ENCODE data around the gene POFUT1.

The POFUT1 gene

GRCh38 chr20:32208499-32209154 is 947 bp downstream of the POFUT1 start:
- no peak for DNase-seq

DNA sequence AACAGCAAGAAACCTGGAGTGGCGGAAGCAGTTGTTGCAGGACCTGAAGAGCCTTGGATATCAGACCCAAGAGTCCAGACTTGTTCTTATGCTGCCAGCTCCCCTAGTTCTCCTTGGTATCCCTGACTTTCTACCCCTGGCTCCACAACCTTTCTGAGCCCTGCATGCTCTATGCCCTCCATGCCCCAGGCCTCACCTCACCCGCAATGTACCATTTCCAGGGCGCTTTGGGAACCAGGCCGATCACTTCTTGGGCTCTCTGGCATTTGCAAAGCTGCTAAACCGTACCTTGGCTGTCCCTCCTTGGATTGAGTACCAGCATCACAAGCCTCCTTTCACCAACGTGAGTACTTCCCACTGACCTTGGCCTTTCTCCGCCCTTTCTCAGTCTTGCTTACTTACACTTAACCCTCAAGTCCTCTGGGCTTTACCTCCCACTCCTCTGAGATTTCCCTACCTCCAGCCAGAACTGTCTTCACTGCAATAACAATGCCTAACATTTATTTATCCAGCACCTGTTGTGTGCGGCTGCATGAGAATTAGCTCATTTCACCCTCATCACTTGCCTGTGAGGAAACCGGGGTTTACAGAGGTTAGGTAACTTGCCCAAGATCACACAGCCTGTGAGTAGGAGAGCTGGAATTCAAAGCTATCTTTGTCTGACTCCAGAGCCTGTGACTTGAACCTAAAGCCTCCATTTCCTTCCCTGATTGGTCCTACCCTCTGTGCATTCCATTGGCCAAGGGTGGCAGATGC is 2.3 kb downstream of the POFUT1 start:
- DNase-seq, result no peak

GRCh38 chr20:32213870-32214269 is 6.2 kb downstream of the POFUT1 start:
- DNase-seq, result no peak

GRCh38 chr20:32215147-32215546 is 7.5 kb downstream of the POFUT1 start:
- no peak for DNase-seq

GRCh38 chr20:32215729-32216128 is 8.0 kb downstream of the POFUT1 start:
- no peak for DNase-seq

DNA sequence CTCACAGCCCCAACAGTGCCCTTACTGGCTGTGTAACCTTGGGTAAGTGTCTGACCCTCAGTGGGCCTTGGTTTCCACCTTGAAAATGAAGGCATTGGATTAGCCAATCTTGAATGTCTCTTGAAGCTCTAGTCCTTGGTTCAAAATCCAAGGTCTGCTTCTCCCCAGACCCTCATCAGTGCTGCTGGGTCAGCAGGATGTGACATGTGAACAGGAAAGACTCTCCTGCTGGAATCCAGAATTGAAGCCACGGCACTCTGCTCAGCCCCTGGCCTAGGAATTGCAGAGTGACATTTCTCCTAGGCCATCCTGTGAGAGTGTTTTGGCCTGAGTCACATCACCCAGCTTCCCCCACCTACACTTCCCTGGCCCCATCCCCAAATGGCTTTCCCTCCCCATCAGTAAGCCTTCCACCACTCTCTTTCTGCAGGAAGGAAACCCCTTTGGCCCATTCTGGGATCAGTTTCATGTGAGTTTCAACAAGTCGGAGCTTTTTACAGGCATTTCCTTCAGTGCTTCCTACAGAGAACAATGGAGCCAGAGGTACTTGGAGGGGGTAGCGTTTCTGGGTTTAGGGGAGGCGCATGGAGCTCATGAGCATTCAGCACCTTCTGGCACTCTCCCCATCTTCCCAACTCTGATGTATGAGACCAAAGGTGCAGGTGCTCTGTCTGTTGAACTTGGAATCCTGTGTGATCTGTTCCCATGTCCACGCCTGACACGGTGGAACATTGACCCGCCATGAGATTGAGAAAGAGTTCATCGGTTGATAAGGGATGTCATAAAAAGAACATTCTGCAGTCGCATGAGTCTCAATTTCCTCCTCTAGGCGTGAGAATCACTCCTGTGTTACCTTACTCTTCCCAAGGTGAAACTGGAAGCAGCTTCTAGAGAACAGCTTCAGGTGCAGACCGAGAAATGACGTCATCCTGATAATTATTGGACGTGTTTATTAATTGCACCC is 8.8 kb downstream of the POFUT1 start:
- no peak for DNase-seq

GRCh38 chr20:32218156-32218900 is 10.6 kb downstream of the POFUT1 start:
- DNase-seq, result no peak

DNA sequence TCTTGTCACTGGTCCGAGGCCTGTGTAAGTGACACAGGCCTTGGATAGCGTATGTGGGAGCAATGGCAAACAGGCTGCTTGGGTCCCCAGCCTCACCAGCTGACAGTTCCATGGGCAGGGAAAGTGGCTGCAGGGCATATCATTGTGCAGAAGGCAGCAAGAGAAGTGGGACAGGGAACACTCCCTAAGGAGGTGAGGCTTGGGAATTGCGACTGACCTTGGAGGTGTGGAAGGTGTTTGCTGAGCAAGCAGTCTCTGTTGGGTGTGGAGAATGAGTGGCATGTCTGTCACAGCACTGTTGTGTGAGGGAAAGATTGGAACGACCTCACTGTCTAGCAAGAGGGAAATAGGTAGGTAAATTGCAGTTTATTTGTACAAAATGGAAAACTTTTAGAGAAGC is 16.8 kb downstream of the POFUT1 start:
- no peak for DNase-seq

DNA sequence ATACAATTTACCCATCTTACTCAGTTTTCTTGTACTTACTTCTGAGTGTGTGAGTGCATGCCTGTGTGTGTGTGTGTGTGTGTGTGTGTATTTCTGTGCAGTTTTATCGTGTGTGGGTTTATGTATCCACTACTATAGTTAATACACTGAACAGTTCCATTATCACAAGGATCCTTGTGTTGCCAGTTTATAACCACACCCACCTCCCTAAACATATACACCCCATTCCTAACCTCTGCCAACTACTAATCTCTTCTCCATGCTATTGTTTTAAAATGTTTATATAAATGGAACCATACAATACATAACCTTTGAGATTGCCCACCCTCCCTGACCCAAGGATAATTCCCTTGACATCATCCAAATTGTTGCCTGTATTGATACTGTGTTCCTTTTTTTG is 18.7 kb downstream of the POFUT1 start:
- no peak for DNase-seq

GRCh38 chr20:32227306-32227705 is 19.6 kb downstream of the POFUT1 start:
- DNase-seq, result no peak

DNA sequence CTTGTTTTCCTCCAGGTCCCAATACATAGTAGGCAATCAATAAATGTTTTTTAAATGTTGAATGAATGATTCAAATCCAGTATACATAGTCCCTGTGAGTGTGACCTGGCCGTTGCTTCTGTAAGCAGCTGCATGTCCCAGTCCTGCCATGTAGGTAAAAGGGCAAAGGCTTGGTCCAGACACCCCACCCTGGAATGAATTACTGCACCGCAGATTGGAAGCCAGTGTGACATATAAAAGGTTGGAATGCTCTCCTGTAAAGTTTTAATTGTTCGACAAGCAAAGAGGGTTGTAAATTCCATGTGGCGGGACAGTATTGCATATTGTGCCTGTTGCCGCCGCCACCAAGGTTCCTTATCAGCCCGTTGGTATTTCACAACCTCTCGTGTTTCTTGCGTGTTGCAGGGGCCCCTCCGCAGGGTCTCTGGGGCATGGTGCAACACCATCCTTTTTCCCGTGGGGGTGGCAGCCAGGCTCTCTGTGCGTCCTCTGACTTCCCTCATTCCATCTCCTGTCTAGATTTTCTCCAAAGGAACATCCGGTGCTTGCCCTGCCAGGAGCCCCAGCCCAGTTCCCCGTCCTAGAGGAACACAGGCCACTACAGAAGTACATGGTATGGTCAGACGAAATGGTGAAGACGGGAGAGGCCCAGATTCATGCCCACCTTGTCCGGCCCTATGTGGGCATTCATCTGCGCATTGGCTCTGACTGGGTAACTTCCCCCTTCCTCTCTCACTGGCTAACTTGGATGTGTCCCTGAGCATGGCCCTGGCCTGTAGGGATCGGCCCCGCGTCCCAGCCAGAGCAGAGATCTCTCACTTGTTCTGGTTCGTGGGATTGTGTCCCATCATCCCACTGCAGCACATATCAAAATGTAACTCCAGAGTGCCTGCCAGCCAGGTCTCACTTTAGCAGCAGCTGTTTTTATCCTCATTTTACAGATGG is 20.3 kb downstream of the POFUT1 start:
- no peak for DNase-seq

DNA sequence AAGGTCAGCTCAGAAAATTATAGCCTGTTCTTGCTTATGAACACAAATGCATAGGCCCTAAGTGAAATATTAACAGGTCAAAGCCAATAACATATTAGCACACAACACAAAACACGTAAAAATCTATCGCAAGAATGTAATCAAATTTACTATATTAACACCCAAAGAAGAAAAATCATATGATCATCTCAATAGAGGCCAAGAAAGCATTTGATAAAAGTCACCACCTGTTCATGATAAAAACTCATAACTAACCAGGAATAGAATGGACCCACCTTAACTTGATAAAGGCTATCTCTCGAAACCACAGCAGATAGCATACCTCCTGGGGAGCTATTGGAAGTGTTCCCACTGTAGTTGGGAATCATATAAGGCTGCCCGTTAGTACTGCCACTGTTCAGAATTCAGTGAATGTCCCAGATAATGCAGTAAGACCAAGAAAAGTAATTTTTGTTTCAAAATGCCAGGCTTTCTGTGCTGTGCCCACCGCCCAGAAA is 21.6 kb downstream of the POFUT1 start:
- no peak for DNase-seq

- DNase-seq, result no peak
Observed at GRCh38 chr20:32230707-32231106, 23.0 kb downstream of the POFUT1 start.

DNA sequence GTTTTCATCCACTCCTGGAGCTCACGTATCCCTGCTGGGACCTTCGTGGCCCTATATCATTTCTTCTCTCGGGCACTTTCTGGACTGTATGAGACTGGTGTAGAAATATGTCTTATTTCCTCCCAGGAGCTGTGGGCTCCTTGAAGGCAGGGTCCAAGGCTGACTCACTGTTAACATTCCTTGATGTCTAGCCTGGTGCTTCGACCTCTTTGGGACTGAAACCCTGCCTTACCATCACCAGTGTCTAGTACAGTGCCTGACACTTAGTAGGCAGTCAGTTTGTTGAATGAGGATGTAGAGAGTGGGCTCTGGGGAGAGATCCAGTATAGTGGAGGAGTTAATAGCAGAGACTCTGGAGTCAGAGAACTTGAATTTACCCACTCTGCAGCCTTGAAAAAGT is 23.6 kb downstream of the POFUT1 start:
- no peak for DNase-seq

DNA sequence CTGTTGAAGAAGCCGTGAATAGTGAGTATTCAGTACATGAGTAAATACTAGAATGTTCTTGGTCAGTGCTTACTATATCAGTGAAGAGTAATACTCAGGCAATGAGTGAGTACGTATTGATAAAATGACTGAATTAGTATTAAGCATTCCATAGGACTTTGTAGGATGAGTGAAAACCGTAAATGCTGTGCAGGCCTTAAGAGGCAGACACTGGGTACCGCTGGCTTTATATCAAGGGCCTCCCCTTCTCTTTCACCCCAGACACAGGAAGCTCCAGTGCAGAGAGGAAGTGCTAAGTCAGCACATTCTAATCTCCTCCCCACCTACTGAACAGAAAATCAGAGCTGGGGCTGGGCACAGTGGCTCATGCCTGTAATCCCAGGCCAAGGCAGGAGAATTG is 24.2 kb downstream of the POFUT1 start:
- peak; percentile 46 to 66 for DNase-seq

DNA sequence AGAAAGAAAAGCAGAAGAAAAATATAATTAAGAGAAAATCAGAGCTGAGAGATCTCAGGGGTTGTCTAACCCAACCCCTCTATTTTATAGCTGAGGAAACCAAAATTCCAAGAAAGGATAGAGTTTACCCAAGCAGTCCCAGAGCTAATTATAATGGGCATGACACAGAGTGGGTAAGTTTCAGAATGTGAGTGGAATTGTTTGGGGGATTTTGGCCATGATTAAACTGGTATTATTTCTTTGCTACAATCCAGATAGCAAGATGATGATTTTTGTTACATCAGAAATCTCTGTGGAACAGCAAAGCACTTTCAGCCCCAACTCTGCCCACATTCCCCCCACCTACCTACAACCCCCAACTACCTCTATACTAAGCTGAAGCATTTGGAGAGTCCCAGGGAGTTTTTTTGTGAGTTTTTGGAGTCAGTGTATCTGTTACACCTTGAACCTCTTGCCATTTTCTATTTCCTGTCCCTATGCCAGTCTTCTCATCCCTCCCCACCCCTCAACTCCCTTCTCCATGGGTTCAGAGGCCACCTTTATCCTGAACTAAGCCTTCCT is 24.7 kb downstream of the POFUT1 start:
- DNase-seq, result no peak

DNA sequence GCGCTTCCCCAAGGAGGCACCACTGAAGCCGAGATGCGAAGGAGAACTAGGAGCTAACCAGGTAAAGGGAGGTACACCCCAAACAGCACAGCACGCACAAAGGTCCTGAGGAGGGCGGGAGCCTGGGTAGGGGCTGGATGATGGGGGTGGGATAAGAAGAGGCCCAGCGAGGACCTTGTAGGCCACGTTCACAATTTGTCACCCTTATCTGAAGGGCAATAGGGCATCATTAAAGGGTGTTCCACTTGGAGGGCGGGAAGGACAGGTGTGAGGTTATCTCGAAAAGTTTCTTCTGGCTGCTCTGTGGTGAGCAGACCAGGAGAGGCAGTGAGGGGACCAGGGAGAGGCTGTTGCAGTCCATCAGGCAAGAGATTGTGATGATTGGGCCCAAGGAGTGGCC is 25.6 kb downstream of the POFUT1 start:
- DNase-seq, result no peak

- no peak for DNase-seq
Observed at GRCh38 chr20:32234135-32234808, 26.6 kb downstream of the POFUT1 start.

GRCh38 chr20:32235331-32236047 is 27.8 kb downstream of the POFUT1 start:
- DNase-seq, result no peak

DNA sequence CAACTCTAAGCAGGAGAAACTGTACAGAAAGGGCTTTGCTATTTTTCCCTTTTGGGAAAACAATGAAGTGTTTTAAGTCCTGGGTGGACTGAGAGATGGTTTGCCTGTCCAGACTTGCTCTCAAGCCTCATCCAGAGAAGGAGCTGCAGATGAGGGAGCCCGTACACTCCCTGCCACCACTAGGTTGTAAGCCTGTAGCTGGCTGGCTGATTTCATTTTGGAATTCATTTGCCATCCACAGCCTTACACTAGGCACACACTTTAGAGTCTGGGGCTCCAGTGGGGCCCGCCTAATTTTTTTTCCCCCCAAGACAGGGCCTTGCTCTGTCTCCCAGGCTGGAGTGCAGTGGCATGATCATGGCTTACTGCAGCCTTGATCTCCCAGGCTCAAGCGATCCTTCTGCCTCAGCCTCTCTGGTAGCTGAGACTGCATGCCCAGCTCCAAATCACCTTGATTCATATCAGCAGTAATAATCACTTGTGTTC is 28.4 kb downstream of the POFUT1 start:
- no peak for DNase-seq
